ENCODE results near the gene STMN3. TPM values are rescaled to one million over a fixed set of nuclear protein-coding genes. Genes with fewer than 3 reads are reported as not detected.

The STMN3 gene
- polyA plus RNA-seq, 1 of the 3 experiments (the other 2 are of a cell fraction), result 111 TPM

- Histone ChIP-seq H3K27me3 (ENCODE audit: insufficient read depth) (no peaks in the 10 kb centered on the region), H3K9me3 (no peaks in the 10 kb centered on the region), H3K36me3 (replicated peaks in 1 of 2; ENCODE audit: control insufficient read depth in 1 of 2, insufficient read depth in 2 of 2, low read length in 1 of 2) (peaks cover 0 to 12% of the 10 kb centered on the region in 2 experiments), H3K9ac (no peak overlapping the region), H3K4me1 (ENCODE audit: control insufficient read depth in 1 of 2, insufficient read depth in 2 of 2, low read depth in 1 of 2, low read length in 1 of 2) (peaks cover 0 to 6% of the 10 kb centered on the region in 2 experiments; a peak in 1 of 4 replicates), H3F3A (replicated peaks; ENCODE audit: insufficient read depth) (no peaks in the 10 kb centered on the region), H4K20me1 (ENCODE audit: insufficient read depth) (no peaks in the 10 kb centered on the region), H3K9me2 (no peaks in the 10 kb centered on the region), H3K4me3 (ENCODE audit: low read depth in 2 of 2, low read length in 1 of 2) (no peak overlapping the region), H2AFZ (ENCODE audit: low read depth) (no peak overlapping the region), H3K4me2 (no peak overlapping the region), H3K27ac (ENCODE audit: low read depth in 2 of 2, low read length in 1 of 2) (no peak overlapping the region), H3K79me2 (ENCODE audit: insufficient read depth) (peaks cover 59% of the 10 kb centered on the region)
- DNase-seq, result no peak
- TF ChIP-seq RCOR1 (IDR thresholded peaks at IDR 0.05; ENCODE audit: low read length) (no peak), EZH2phosphoT487 (IDR thresholded peaks at IDR 0.05; ENCODE audit: borderline replicate concordance, low read depth) (no peak), NFIC (IDR thresholded peaks at IDR 0.05; ENCODE audit: borderline replicate concordance) (no peak), MAX (IDR thresholded peaks at IDR 0.05; ENCODE audit: low read depth) (no peak), TEAD4 (IDR thresholded peaks at IDR 0.05; ENCODE audit: borderline replicate concordance, insufficient read depth) (no peak), ZBTB33 (IDR thresholded peaks at IDR 0.05; ENCODE audit: borderline replicate concordance, low read depth) (no peak), RFX5 (IDR thresholded peaks at IDR 0.05; ENCODE audit: low read length) (no peak), IRF3 (IDR thresholded peaks at IDR 0.05; ENCODE audit: low read depth, low read length) (no peak), MXI1 (IDR thresholded peaks at IDR 0.05; ENCODE audit: low read depth, low read length) (no peak), GATA2 (CRISPR knock-in tag; IDR thresholded peaks at IDR 0.05) (no peak), FOXJ3 (CRISPR knock-in tag; IDR thresholded peaks at IDR 0.05) (no peak), POLR2AphosphoS5 (IDR thresholded peaks at IDR 0.05; ENCODE audit: low read depth, low read length) (no peak), REST (IDR thresholded peaks at IDR 0.05; ENCODE audit: low read depth, low read length) (no peak), YY1 (IDR thresholded peaks at IDR 0.05; ENCODE audit: low read depth) (no peak), FOXM1 (IDR thresholded peaks at IDR 0.05; ENCODE audit: low read depth) (no peak), NRF1 (IDR thresholded peaks at IDR 0.05; ENCODE audit: low read depth, low read length) (no peak), ELF1 (IDR thresholded peaks at IDR 0.05) (no peak), JUND (IDR thresholded peaks at IDR 0.05) (no peak), FOSL2 (IDR thresholded peaks at IDR 0.05; ENCODE audit: borderline replicate concordance, low read depth) (no peak), CHD2 (IDR thresholded peaks at IDR 0.05; ENCODE audit: low read length, partially characterized antibody) (no peak)
- POLR2A ChIA-PET, result no interaction called here
- 86% methylated on average over 8 of the region's 8 CpGs for WGBS (ENCODE audit: low lambda C conversion rate)
- CTCF ChIA-PET, result interaction anchor here (0.8 to 1.6 kb wide), 3 partner anchors 82 to 353 kb away, joined by 3 to 4 read pairs (median 3); no protein-coding TSS in a partner anchor
Observed at GRCh38 chr20:63620991-63621390, 32.2 kb downstream of the STMN3 start.
